SK-N-SH (cell line): Measurements from ENCODE around the gene PTPN12. TPM values are rescaled to one million over a fixed set of nuclear protein-coding genes. Genes with fewer than 3 reads are reported as not detected.

Experiments
- CTCF ChIA-PET: fragments of 300-600, 350-600 bp; formaldehyde crosslinking; extraction: SDS; loops from one replicate; lab custom pipeline; 2021; lab: Yijun Ruan, JAX
- POLR2A ChIA-PET: fragments of 350-600 bp; sonication (Branson Sonifier 250); formaldehyde crosslinking; extraction: SDS; loops from one replicate; lab custom pipeline; 2020; ENCODE audit warnings: antibody characterized with exemption, inconsistent platforms; lab: Yijun Ruan, JAX
- DNase-seq: peaks from one replicate; pipeline ENCODE4 v3.0.0; 2012
- H2AFZ ChIP-seq: fragments of 200-600 bp; sonication (generic); 2 replicates; pipeline ENCODE4 v1.8.1; 2016; ENCODE audit warnings: antibody characterized with exemption, mild to moderate bottlenecking, low read depth
- H3F3A ChIP-seq: fragments of 200-600 bp; sonication (generic); replicated peaks from 2 replicates; pipeline ENCODE3; 2016; ENCODE audit warnings: antibody characterized with exemption, mild to moderate bottlenecking; ENCODE audit not compliant: insufficient read depth
- H3K27ac ChIP-seq, 2 experiments: fragments of 200-500 bp in 1 of 2; fragments of 200-600 bp in 1 of 2; sonication (Bioruptor generic) in 1 of 2; sonication (generic), shearing (Covaris generic) in 1 of 2; 2 replicates each; pipeline versions ENCODE4 v1.5.1 to v1.6.1; 2014 to 2016; ENCODE audit warnings: low read depth in 2 of 2, inconsistent platforms in 1 of 2, low read length in 1 of 2, mild to moderate bottlenecking in 1 of 2, mixed read lengths in 1 of 2
- H3K27me3 ChIP-seq: fragments of 200-600 bp; sonication (generic), shearing (Covaris generic); 2 replicates; pipeline ENCODE4 v1.6.1; 2016; ENCODE audit warnings: mixed run types; ENCODE audit not compliant: insufficient read depth
- H3K36me3 ChIP-seq, 2 experiments: fragments of 200-500 bp in 1 of 2; fragments of 200-600 bp in 1 of 2; sonication (Bioruptor generic) in 1 of 2; sonication (generic) in 1 of 2; replicated peaks in 1 of 2; 2 replicates each; pipeline versions ENCODE3 to v1.5.1; 2014 to 2016; ENCODE audit warnings: low read length in 1 of 2, mild to moderate bottlenecking in 1 of 2; ENCODE audit not compliant: insufficient read depth in 2 of 2, control insufficient read depth in 1 of 2
- H3K4me1 ChIP-seq, 2 experiments: fragments of 200-500 bp in 1 of 2; fragments of 200-600 bp in 1 of 2; sonication (Bioruptor generic) in 1 of 2; sonication (generic), shearing (Covaris generic) in 1 of 2; 2 replicates each; pipeline versions ENCODE4 v1.5.1 to v1.6.1; 2014 to 2016; ENCODE audit warnings: low read depth in 1 of 2, low read length in 1 of 2, mixed run types in 1 of 2; ENCODE audit not compliant: insufficient read depth in 2 of 2, control insufficient read depth in 1 of 2
- H3K4me2 ChIP-seq: fragments of 200-600 bp; sonication (generic), shearing (Covaris generic); 2 replicates; pipeline ENCODE4 v1.6.1; 2017; ENCODE audit warnings: mixed run types
- H3K4me3 ChIP-seq, 2 experiments: fragments of 200-500 bp in 1 of 2; fragments of 200-600 bp in 1 of 2; sonication (Bioruptor generic) in 1 of 2; sonication (generic), shearing (Covaris generic) in 1 of 2; 2 replicates each; pipeline versions ENCODE4 v1.5.1 to v1.8.1; 2014 to 2016; ENCODE audit warnings: low read depth in 2 of 2, inconsistent platforms in 1 of 2, low read length in 1 of 2, mild to moderate bottlenecking in 1 of 2, mixed read lengths in 1 of 2, moderate library complexity in 1 of 2
- H3K79me2 ChIP-seq: fragments of 200-600 bp; sonication (generic); 2 replicates; pipeline ENCODE4 v1.8.1; 2017; ENCODE audit warnings: mild to moderate bottlenecking; ENCODE audit not compliant: insufficient read depth
- H3K9ac ChIP-seq: fragments of 200-600 bp; sonication (generic); 2 replicates; pipeline ENCODE4 v1.6.1; 2017; ENCODE audit warnings: mixed run types
- H3K9me2 ChIP-seq: fragments of 200-600 bp; sonication (generic); 2 replicates; pipeline ENCODE4 v1.6.1; 2017; ENCODE audit warnings: mixed run types
- H3K9me3 ChIP-seq: fragments of 200-600 bp; sonication (generic); 2 replicates; pipeline ENCODE4 v1.6.1; 2017; ENCODE audit warnings: mixed run types, mild to moderate bottlenecking, moderate library complexity
- H4K20me1 ChIP-seq: fragments of 200-600 bp; sonication (generic); 2 replicates; pipeline ENCODE4 v1.6.1; 2017; ENCODE audit warnings: mild to moderate bottlenecking, mixed run types; ENCODE audit not compliant: insufficient read depth
- EP300 ChIP-seq, 2 experiments: IDR thresholded peaks; 2 replicates each; pipeline versions ENCODE4 v1.4.0 to v1.6.1; 2012; ENCODE audit warnings: borderline replicate concordance in 1 of 2, low read depth in 1 of 2, low read length in 1 of 2
- MEF2A ChIP-seq: IDR thresholded peaks from 2 replicates; pipeline ENCODE4 v1.4.0; 2012; ENCODE audit warnings: low read depth, borderline replicate concordance
- RCOR1 ChIP-seq: fragments of 150-350 bp; IDR thresholded peaks from 2 replicates; pipeline ENCODE4 v1.6.1; 2017; ENCODE audit warnings: antibody characterized with exemption, low read length
- RFX5 ChIP-seq: IDR thresholded peaks from 2 replicates; pipeline ENCODE4 v1.6.1; 2012; ENCODE audit warnings: mild to moderate bottlenecking, improper control_type of control experiment, low read length
- TEAD4 ChIP-seq: IDR thresholded peaks from 2 replicates; pipeline ENCODE4 v1.4.0; 2012; ENCODE audit warnings: mild to moderate bottlenecking, borderline replicate concordance; ENCODE audit not compliant: insufficient read depth
- YY1 ChIP-seq: IDR thresholded peaks from 2 replicates; pipeline ENCODE4 v1.4.0; 2012; ENCODE audit warnings: low read depth, mild to moderate bottlenecking
- WGBS: methylation state at CpG from one replicate; pipeline ENCODE4 v1.1.6; 2017; ENCODE audit warnings: low lambda C conversion rate; 5-methylcytosine and 5-hydroxymethylcytosine counted together
- polyA plus RNA-seq, 3 experiments: library from polyadenylated mRNA; depleted of rRNA; stranded (reverse); fragments of >200 nt; gene quantifications; 2 replicates each; pipeline ENCODE4 v1.2.3, GENCODE V29; 2012
- TF ChIP-seq, protein P1 (sequence below): IDR thresholded peaks from 2 replicates; pipeline ENCODE4 v1.4.0; 2012; ENCODE audit warnings: low read depth, borderline replicate concordance
- TF ChIP-seq, protein P2 (sequence below): IDR thresholded peaks from 2 replicates; pipeline ENCODE4 v1.4.0; 2012; ENCODE audit warnings: low read depth
- TF ChIP-seq, protein P3 (sequence below): IDR thresholded peaks from 2 replicates; pipeline ENCODE4 v1.6.1; 2012; ENCODE audit warnings: mild to moderate bottlenecking, low read depth, low read length, moderate library complexity
- TF ChIP-seq, protein P4 (sequence below): fragments of 150-350 bp; IDR thresholded peaks from 2 replicates; pipeline ENCODE4 v1.6.1; 2016; ENCODE audit warnings: mild to moderate bottlenecking, low read depth, low read length

PTPN12 gene
- polyA plus RNA-seq, 1 of the 3 experiments (the other 2 are of a cell fraction), result 23.3 TPM

DNA sequence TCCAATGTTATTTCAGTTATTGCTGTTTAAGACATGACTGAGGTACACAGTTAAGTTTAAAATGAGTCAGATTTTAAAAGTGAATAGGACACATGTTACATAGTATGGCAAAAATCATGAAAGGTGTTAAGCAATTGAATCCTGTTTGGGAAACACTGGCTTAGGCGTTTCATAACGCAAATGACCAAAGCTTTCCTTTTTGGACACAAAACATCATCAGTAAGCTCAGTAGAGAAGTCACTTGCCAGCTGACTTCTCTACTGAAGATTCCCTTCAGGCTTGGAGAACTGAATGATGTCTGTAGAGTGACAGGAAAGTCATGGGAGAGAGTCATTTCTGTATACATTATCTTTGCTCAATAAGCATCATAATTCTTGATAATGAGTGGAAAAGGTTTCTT is 94.7 kb downstream of the PTPN12 start (continued):
- TF ChIP-seq, protein P1, sequence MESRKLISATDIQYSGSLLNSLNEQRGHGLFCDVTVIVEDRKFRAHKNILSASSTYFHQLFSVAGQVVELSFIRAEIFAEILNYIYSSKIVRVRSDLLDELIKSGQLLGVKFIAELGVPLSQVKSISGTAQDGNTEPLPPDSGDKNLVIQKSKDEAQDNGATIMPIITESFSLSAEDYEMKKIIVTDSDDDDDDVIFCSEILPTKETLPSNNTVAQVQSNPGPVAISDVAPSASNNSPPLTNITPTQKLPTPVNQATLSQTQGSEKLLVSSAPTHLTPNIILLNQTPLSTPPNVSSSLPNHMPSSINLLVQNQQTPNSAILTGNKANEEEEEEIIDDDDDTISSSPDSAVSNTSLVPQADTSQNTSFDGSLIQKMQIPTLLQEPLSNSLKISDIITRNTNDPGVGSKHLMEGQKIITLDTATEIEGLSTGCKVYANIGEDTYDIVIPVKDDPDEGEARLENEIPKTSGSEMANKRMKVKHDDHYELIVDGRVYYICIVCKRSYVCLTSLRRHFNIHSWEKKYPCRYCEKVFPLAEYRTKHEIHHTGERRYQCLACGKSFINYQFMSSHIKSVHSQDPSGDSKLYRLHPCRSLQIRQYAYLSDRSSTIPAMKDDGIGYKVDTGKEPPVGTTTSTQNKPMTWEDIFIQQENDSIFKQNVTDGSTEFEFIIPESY, result no peak
- TF ChIP-seq, protein P2, sequence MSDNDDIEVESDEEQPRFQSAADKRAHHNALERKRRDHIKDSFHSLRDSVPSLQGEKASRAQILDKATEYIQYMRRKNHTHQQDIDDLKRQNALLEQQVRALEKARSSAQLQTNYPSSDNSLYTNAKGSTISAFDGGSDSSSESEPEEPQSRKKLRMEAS, result no peak
- no peak for TF ChIP-seq MEF2A
- no peak for TF ChIP-seq RCOR1
- TF ChIP-seq EP300 (IDR thresholded peaks at IDR 0.05; ENCODE audit: borderline replicate concordance in 1 of 2, low read depth in 1 of 2, low read length in 1 of 2), result no peak
- TF ChIP-seq, protein P3, sequence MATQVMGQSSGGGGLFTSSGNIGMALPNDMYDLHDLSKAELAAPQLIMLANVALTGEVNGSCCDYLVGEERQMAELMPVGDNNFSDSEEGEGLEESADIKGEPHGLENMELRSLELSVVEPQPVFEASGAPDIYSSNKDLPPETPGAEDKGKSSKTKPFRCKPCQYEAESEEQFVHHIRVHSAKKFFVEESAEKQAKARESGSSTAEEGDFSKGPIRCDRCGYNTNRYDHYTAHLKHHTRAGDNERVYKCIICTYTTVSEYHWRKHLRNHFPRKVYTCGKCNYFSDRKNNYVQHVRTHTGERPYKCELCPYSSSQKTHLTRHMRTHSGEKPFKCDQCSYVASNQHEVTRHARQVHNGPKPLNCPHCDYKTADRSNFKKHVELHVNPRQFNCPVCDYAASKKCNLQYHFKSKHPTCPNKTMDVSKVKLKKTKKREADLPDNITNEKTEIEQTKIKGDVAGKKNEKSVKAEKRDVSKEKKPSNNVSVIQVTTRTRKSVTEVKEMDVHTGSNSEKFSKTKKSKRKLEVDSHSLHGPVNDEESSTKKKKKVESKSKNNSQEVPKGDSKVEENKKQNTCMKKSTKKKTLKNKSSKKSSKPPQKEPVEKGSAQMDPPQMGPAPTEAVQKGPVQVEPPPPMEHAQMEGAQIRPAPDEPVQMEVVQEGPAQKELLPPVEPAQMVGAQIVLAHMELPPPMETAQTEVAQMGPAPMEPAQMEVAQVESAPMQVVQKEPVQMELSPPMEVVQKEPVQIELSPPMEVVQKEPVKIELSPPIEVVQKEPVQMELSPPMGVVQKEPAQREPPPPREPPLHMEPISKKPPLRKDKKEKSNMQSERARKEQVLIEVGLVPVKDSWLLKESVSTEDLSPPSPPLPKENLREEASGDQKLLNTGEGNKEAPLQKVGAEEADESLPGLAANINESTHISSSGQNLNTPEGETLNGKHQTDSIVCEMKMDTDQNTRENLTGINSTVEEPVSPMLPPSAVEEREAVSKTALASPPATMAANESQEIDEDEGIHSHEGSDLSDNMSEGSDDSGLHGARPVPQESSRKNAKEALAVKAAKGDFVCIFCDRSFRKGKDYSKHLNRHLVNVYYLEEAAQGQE, result no peak
- no peak for TF ChIP-seq TEAD4

DNA sequence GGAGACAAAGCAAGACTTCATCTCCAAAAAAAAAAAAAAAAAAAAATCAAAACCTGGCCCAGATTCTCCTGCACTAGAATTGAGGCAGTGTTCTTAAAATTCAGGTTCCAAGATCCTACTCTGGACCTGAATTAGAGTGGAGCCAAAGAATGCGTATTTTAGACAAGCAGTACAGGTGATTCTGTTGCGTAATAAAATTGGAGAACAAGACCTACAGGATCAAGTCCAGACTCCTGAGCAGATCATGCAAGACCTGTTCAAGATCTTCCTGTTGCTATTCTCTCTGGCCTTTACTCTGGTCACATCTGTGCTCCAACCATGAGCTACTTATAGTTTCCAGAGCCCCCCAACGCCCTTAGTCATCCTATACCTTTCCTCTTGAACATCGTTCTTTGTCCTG is 107.7 kb downstream of the PTPN12 start:
- CTCF ChIA-PET, result interaction anchor here (1.3 to 1.5 kb wide), 2 partner anchors 12 to 114 kb away, joined by 3 to 4 read pairs; no protein-coding TSS in a partner anchor
- Histone ChIP-seq H3K4me1 (peaks cover 0 to 6% of the 10 kb centered on the region in 2 experiments; a peak in 1 of 4 replicates), H3K9ac (no peak overlapping the region), H3K9me2 (no peaks in the 10 kb centered on the region), H3K27ac (no peak overlapping the region), H3K4me2 (no peak overlapping the region), H3F3A (peaks cover 20% of the 10 kb centered on the region), H3K79me2 (peaks cover 8% of the 10 kb centered on the region; the same call in 1 of the 2 replicates), H3K9me3 (no peaks in the 10 kb centered on the region), H3K36me3 (peaks cover 16 to 76% of the 10 kb centered on the region in 2 experiments), H4K20me1 (no peaks in the 10 kb centered on the region), H3K27me3 (no peaks in the 10 kb centered on the region), H3K4me3 (no peak overlapping the region), H2AFZ (no peak overlapping the region)
- WGBS, result 90% methylated on average over 4 of the region's 4 CpGs
- TF ChIP-seq, protein P4, sequence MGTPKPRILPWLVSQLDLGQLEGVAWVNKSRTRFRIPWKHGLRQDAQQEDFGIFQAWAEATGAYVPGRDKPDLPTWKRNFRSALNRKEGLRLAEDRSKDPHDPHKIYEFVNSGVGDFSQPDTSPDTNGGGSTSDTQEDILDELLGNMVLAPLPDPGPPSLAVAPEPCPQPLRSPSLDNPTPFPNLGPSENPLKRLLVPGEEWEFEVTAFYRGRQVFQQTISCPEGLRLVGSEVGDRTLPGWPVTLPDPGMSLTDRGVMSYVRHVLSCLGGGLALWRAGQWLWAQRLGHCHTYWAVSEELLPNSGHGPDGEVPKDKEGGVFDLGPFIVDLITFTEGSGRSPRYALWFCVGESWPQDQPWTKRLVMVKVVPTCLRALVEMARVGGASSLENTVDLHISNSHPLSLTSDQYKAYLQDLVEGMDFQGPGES, result no peak
- no peak for TF ChIP-seq RFX5
- no peak for TF ChIP-seq TEAD4
- no peak for TF ChIP-seq YY1
- no peak for DNase-seq
- POLR2A ChIA-PET, result no interaction called here
